OCI-LY3 (cell line): ENCODE results near the gene POLR2E.

ENCODE experiments used
- CTCF ChIP-seq: fragments of 200-600, 300-600 bp; sonication (generic); IDR thresholded peaks from 2 replicates; pipeline ENCODE4 v1.5.1; 2014; ENCODE audit warnings: antibody characterized with exemption, low read length, low read depth
- EZH2phosphoT487 ChIP-seq: fragments of 200-600 bp; shearing (Covaris generic); IDR thresholded peaks from 2 replicates; pipeline ENCODE4 v1.6.1; 2018; ENCODE audit warnings: antibody characterized with exemption, mixed run types, low read depth

- TF ChIP-seq EZH2phosphoT487 (no peak), CTCF (no peak)
Observed at GRCh38 chr19:1122972-1123363, 27.8 kb upstream of the POLR2E start.
